Measurements from ENCODE around the gene ATP13A1. TPM values are rescaled to one million over a fixed set of nuclear protein-coding genes. Genes with fewer than 3 reads are reported as not detected.
"Not testable (repeated sequence)": the region's sequence is repeated elsewhere in the genome, so short reads cannot be mapped to it uniquely, and the experiment has no call there.

The ATP13A1 gene
- polyA plus RNA-seq, 3 donors = 16.9 to 106 (median 21.9) TPM

DNA sequence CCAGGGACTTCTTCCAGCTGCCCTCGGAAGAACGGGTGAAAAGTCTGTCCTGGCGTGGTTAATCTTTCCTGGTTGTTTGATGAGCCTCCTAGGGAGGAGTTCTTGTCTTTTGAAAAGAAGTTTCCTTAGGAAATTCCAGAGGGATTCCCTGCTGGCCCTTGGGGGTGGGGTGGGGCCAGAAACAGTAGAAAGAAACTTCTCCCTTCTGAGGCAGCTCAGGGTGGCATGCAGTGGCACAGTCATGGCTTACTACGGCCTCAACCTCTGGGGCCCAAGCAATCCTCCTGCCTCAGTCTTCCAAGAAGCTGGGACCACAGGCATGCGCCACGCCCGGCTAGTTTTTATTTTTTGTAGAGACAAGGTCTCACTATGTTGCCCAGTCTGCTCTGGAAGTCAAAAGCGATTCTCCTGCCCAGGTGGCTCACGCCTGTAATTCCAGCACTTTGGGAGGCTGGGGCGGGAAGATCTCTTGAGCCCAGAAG, 6.6 kb upstream of the ATP13A1 start:
- TF ChIP-seq CTCF (IDR thresholded peaks at IDR 0.05) = no peak
- peak overlapping the region in 1 of 3 experiments; percentile 97 for H3K4me3 ChIP-seq (replicated peaks in 1 of 3; ENCODE audit: low read depth in 2 of 3, low read length in 3 of 3)
- peaks cover 19% of the 10 kb centered on the region for H3K4me1 Mint-ChIP-seq
- peak overlapping the region in 1 of 2 donors; percentile 94 for H3K4me3 Mint-ChIP-seq
- H3K36me3 ChIP-seq (replicated peaks in 1 of 2; ENCODE audit: control insufficient read depth in 1 of 2, insufficient read depth in 2 of 2, low read length in 2 of 2) = peaks cover 17 to 27% of the 10 kb centered on the region in 2 donors
- no peak overlapping the region for H2AFZ ChIP-seq (ENCODE audit: insufficient read depth, low read depth, low read length, poor library complexity, severe bottlenecking)
- 97% methylated on average over 7 of the region's 10 CpGs for WGBS (ENCODE audit: insufficient coverage)
- H3K27me3 ChIP-seq (ENCODE audit: control insufficient read depth in 2 of 2, insufficient read depth in 2 of 2, low read length in 2 of 2) = no peaks in the 10 kb centered on the region
- H3K9me3 Mint-ChIP-seq = peaks cover 25 to 53% (median 43%) of the 10 kb centered on the region in 7 donors
- H3K36me3 Mint-ChIP-seq = peaks cover 29 to 44% of the 10 kb centered on the region in 2 donors
- H3K27ac ChIP-seq (ENCODE audit: low read depth in 1 of 2, low read length in 2 of 2) = no peak overlapping the region
- peaks cover 0 to 2% (median 0%) of the 10 kb centered on the region in 3 donors for H3K27me3 Mint-ChIP-seq (ENCODE audit: low read depth in 3 of 3)
- H3K27ac Mint-ChIP-seq = peak overlapping the region in 1 of 7 donors; percentile 40
- intact Hi-C loops (cut with micrococcal nuclease) = loop anchor here (5.0 to 10.0 kb wide), 2 partner anchors 107 to 225 kb away; no protein-coding TSS in a partner anchor
- peak overlapping the region; percentile 99 for H3K4me2 ChIP-seq (replicated peaks; ENCODE audit: extremely low read depth, low read length, poor library complexity, severe bottlenecking)
- no peak for DNase-seq
- H3K79me2 ChIP-seq (ENCODE audit: insufficient read depth, low read length) = peaks cover 59% of the 10 kb centered on the region
- peaks cover 13 to 22% of the 10 kb centered on the region in 2 donors for H3K4me1 ChIP-seq (ENCODE audit: control insufficient read depth in 1 of 2, insufficient read depth in 2 of 2, low read length in 2 of 2)
- peaks cover 34 to 47% of the 10 kb centered on the region in 2 donors for H3K9me3 ChIP-seq (replicated peaks in 1 of 2; ENCODE audit: control insufficient read depth in 1 of 2, insufficient read depth in 1 of 2, low read length in 2 of 2)
- no peaks in the 10 kb centered on the region for H4K20me1 ChIP-seq (ENCODE audit: insufficient read depth, low read length)
- no peak overlapping the region for H3K9ac ChIP-seq (ENCODE audit: insufficient read depth, low read length, poor library complexity, severe bottlenecking)

GRCh38 chr19:19668230-19669012, 4.9 kb upstream of the ATP13A1 start, which contains the start of gene ZNF101:
TSS of gene ZNF101 (plus strand) at chr19:19668839. CDS start at chr19:19668964, 125 bp downstream.
- Histone ChIP-seq H3K27ac (ENCODE audit: low read depth in 1 of 2, low read length in 2 of 2) (peak within 1 kb of the TSS; percentile 78 to 85), H3K27me3 (ENCODE audit: control insufficient read depth in 2 of 2, insufficient read depth in 2 of 2, low read length in 2 of 2) (no peaks in the 10 kb centered on the region), H3K4me3 (replicated peaks in 1 of 3; ENCODE audit: low read depth in 2 of 3, low read length in 3 of 3) (peak within 1 kb of the TSS; percentile 66 to 97 (median 84)), H4K20me1 (ENCODE audit: insufficient read depth, low read length) (no peaks in the 10 kb centered on the region), H3K4me1 (ENCODE audit: control insufficient read depth in 1 of 2, insufficient read depth in 2 of 2, low read length in 2 of 2) (peaks cover 13 to 28% of the 10 kb centered on the region in 2 donors), H3K9me3 (replicated peaks in 1 of 2; ENCODE audit: control insufficient read depth in 1 of 2, insufficient read depth in 1 of 2, low read length in 2 of 2) (peaks cover 23 to 33% of the 10 kb centered on the region in 2 donors), H3K9ac (ENCODE audit: insufficient read depth, low read length, poor library complexity, severe bottlenecking) (peak within 1 kb of the TSS; percentile 94), H3K36me3 (replicated peaks in 1 of 2; ENCODE audit: control insufficient read depth in 1 of 2, insufficient read depth in 2 of 2, low read length in 2 of 2) (peaks cover 7 to 14% of the 10 kb centered on the region in 2 donors), H3K79me2 (ENCODE audit: insufficient read depth, low read length) (peaks cover 48% of the 10 kb centered on the region), H2AFZ (ENCODE audit: insufficient read depth, low read depth, low read length, poor library complexity, severe bottlenecking) (peak within 1 kb of the TSS; percentile 99), H3K4me2 (replicated peaks; ENCODE audit: extremely low read depth, low read length, poor library complexity, severe bottlenecking) (peak within 1 kb of the TSS; percentile 99)
- intact Hi-C loops (cut with micrococcal nuclease) = loop anchor here (5.0 to 10.0 kb wide), 4 partner anchors 64 to 236 kb away; partner anchors contain the start of genes ZNF14 (in 1 of the 2), ZNF506 (in 1 of the 2) and ZNF93 (in 1 of the 2)
- Mint-ChIP-seq H3K4me1 (peaks cover 19% of the 10 kb centered on the region), H3K9me3 (peaks cover 18 to 43% (median 28%) of the 10 kb centered on the region in 7 donors), H3K27ac (peak within 1 kb of the TSS; percentile 87 to 95 (median 94)), H3K36me3 (peaks cover 20 to 30% of the 10 kb centered on the region in 2 donors), H3K4me3 (peak within 1 kb of the TSS; percentile 94 to 99), H3K27me3 (ENCODE audit: low read depth in 3 of 3) (peaks cover 0 to 2% (median 0%) of the 10 kb centered on the region in 3 donors)
- under 1% methylated on average over 36 of the region's 36 CpGs for WGBS (ENCODE audit: insufficient coverage)
- TF ChIP-seq CTCF (IDR thresholded peaks at IDR 0.05) = no peak
- DNase-seq = peak; percentile 85 to 91 (median 86)

GRCh38 chr19:19665420-19665948, 2.0 kb upstream of the ATP13A1 start:
- not testable (repeated sequence) for H3K4me3 Mint-ChIP-seq; H3K4me2 ChIP-seq (replicated peaks; ENCODE audit: extremely low read depth, low read length, poor library complexity, severe bottlenecking)

More at GRCh38 chr19:19665420-19665948, 2.0 kb upstream of the ATP13A1 start:
- H3K27ac Mint-ChIP-seq; H3K27ac ChIP-seq (ENCODE audit: low read depth in 1 of 2, low read length in 2 of 2); H3K27me3 Mint-ChIP-seq (ENCODE audit: low read depth in 3 of 3); DNase-seq; H4K20me1 ChIP-seq (ENCODE audit: insufficient read depth, low read length); H3K9ac ChIP-seq (ENCODE audit: insufficient read depth, low read length, poor library complexity, severe bottlenecking); H3K4me3 ChIP-seq (replicated peaks in 1 of 3; ENCODE audit: low read depth in 2 of 3, low read length in 3 of 3); H3K36me3 ChIP-seq (replicated peaks in 1 of 2; ENCODE audit: control insufficient read depth in 1 of 2, insufficient read depth in 2 of 2, low read length in 2 of 2); H3K36me3 Mint-ChIP-seq; H2AFZ ChIP-seq (ENCODE audit: insufficient read depth, low read depth, low read length, poor library complexity, severe bottlenecking); H3K27me3 ChIP-seq (ENCODE audit: control insufficient read depth in 2 of 2, insufficient read depth in 2 of 2, low read length in 2 of 2); H3K9me3 ChIP-seq (replicated peaks in 1 of 2; ENCODE audit: control insufficient read depth in 1 of 2, insufficient read depth in 1 of 2, low read length in 2 of 2): not testable (repeated sequence)
- Histone ChIP-seq H3K4me1 (ENCODE audit: control insufficient read depth in 1 of 2, insufficient read depth in 2 of 2, low read length in 2 of 2) (peaks cover 36 to 52% of the 10 kb centered on the region in 2 donors), H3K79me2 (ENCODE audit: insufficient read depth, low read length) (peaks cover 51% of the 10 kb centered on the region)
- Mint-ChIP-seq H3K9me3 (peaks cover under 1 to 18% (median 2%) of the 10 kb centered on the region in 7 donors), H3K4me1 (peaks cover 41% of the 10 kb centered on the region)
- 98% methylated on average over 15 of the region's 22 CpGs for WGBS (ENCODE audit: insufficient coverage)
- intact Hi-C loops (cut with micrococcal nuclease) = loop anchor here (5.0 to 10.0 kb wide), 4 partner anchors 67 to 239 kb away; partner anchors contain the start of genes ZNF14 (in 1 of the 2), ZNF506 (in 1 of the 2) and ZNF93 (in 1 of the 2)

Measured in CD14-positive monocyte (primary cell).